ENCODE measurements around the gene ZFP90. TPM values are rescaled to one million over a fixed set of nuclear protein-coding genes. Genes with fewer than 3 reads are reported as not detected.

The ZFP90 gene
- total and polyA plus RNA-seq, 11 donors: 4.9 to 18.1 (median 11.0) TPM

- Histone ChIP-seq H3K4me1 (no peaks in the 10 kb centered on the region), H3K4me3 (no peak overlapping the region), H3K27ac (no peak overlapping the region), H3K9me3 (peaks cover 0 to 100% (median 68%) of the 10 kb centered on the region in 12 donors), H3K36me3 (peaks cover 0 to 13% (median 0%) of the 10 kb centered on the region in 9 donors), H3K27me3 (no peaks in the 10 kb centered on the region)
- intact Hi-C loops (cut with DNase I): no loop called here
- 90 to 94% (median 92%) methylated on average over 2 of the region's 2 CpGs for WGBS, 4 donors
- TF ChIP-seq POLR2A (IDR thresholded peaks at IDR 0.05): no peak
- TF ChIP-seq, protein P1, sequence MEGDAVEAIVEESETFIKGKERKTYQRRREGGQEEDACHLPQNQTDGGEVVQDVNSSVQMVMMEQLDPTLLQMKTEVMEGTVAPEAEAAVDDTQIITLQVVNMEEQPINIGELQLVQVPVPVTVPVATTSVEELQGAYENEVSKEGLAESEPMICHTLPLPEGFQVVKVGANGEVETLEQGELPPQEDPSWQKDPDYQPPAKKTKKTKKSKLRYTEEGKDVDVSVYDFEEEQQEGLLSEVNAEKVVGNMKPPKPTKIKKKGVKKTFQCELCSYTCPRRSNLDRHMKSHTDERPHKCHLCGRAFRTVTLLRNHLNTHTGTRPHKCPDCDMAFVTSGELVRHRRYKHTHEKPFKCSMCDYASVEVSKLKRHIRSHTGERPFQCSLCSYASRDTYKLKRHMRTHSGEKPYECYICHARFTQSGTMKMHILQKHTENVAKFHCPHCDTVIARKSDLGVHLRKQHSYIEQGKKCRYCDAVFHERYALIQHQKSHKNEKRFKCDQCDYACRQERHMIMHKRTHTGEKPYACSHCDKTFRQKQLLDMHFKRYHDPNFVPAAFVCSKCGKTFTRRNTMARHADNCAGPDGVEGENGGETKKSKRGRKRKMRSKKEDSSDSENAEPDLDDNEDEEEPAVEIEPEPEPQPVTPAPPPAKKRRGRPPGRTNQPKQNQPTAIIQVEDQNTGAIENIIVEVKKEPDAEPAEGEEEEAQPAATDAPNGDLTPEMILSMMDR (IDR thresholded peaks at IDR 0.05): no peak
- ATAC-seq (no peak), DNase-seq (no peak)
These were observed 38.3 kb downstream of the ZFP90 start for GRCh38 chr16:68577352-68577853.

GRCh38 chr16:68590201-68590994 lies 51.3 kb downstream of the ZFP90 start:
- Histone ChIP-seq H3K27me3 (no peaks in the 10 kb centered on the region), H3K4me3 (no peak overlapping the region), H3K27ac (no peak overlapping the region), H3K36me3 (no peaks in the 10 kb centered on the region), H3K9me3 (peaks cover 0 to 5% (median 0%) of the 10 kb centered on the region in 12 donors), H3K4me1 (no peaks in the 10 kb centered on the region)
- intact Hi-C loops (cut with DNase I): no loop called here
- ATAC-seq: peak in 2 of 4 donors; percentile 41 to 62
- DNase-seq: peak in 2 of 5 donors; percentile 26 to 70
- WGBS, 4 donors: 19 to 22% (median 21%) methylated on average over 26 of the region's 26 CpGs
- TF ChIP-seq, protein P1 (IDR thresholded peaks at IDR 0.05): peak in 11 of 12 donors; percentile 7 to 46 (median 24)
- TF ChIP-seq POLR2A (IDR thresholded peaks at IDR 0.05): no peak

DNA sequence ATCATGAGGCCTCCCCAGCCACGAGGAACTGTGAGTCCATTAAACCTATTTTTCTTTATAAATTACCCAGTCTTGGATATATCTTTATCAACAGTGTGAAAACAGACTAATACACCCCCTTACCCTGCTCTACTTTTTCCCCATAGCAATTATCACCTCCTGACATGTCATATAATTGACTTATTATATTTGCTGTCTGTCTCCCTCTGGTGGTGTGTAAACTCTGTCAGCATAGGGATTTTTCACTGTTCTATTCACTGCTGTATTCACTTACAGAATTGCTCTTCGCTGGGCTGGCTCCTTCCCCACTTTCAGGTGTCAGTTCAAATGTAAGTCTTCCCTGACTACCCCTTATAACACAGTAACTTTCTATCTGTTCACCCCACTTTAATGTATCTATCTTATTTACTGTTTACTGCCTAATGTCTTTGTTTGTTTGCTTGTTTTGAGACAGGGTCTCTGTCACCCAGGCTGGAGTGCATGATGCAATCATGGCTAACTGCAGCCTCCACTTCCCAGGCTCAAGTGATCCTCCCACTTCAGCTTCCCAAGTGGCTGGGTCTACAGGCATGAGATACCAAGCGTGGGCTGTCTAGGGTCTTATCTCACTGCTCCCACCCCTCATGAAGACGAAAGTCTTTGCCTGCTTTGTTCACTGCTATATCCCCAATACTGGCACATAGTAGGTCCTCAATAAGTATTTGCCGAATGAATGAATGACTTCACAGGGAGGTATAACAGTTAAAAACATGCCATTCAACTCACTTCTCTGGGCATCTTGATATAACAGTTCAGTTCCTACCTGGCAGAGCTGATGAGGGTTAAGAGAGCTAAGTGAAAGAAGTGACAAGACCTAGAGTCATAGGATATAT lies 53.6 kb downstream of the ZFP90 start:
- Histone ChIP-seq H3K4me1 (no peaks in the 10 kb centered on the region), H3K36me3 (no peaks in the 10 kb centered on the region), H3K4me3 (no peak overlapping the region), H3K27ac (no peak overlapping the region), H3K9me3 (peaks cover 0 to 5% (median 0%) of the 10 kb centered on the region in 12 donors), H3K27me3 (no peaks in the 10 kb centered on the region)
- intact Hi-C loops (cut with DNase I): no loop called here
- DNase-seq (no peak), ATAC-seq (no peak)
- TF ChIP-seq, protein P1 (IDR thresholded peaks at IDR 0.05): peak in 2 of 12 donors; percentile 14 to 17
- no peak for TF ChIP-seq POLR2A (IDR thresholded peaks at IDR 0.05)
- WGBS, 4 donors: 90 to 93% (median 93%) methylated on average over 5 of the region's 5 CpGs

DNA sequence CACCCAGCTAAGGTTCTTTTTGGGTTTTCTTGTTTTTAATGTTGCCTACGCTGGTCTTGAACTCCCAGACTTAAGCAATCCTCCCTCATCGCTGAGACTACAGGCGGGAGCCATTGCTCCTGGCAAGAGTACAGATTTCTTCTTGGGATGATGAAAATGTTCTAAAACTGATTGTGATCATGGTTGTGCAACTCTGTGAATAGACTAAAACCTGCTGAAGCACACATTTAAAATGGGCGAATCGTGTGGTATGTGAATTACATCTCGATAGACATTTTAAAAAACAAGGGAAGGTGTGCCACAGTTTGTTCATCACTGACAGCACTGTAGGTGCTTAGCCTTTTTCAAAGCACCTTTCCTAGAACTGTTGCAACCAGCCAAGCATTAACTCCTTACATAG lies 57.2 kb downstream of the ZFP90 start:
- no peak overlapping the region for H3K4me3 ChIP-seq
- intact Hi-C loops (cut with DNase I): no loop called here
- H3K27ac ChIP-seq: no peak overlapping the region
- peaks cover 0 to 5% (median 0%) of the 10 kb centered on the region in 12 donors for H3K9me3 ChIP-seq
- 91 to 96% (median 94%) methylated on average over 6 of the region's 6 CpGs for WGBS, 4 donors
- no peaks in the 10 kb centered on the region for H3K36me3 ChIP-seq
- TF ChIP-seq, protein P1 (IDR thresholded peaks at IDR 0.05): no peak
- TF ChIP-seq POLR2A (IDR thresholded peaks at IDR 0.05): no peak
- H3K4me1 ChIP-seq: no peaks in the 10 kb centered on the region
- no peak for ATAC-seq
- no peak for DNase-seq
- no peaks in the 10 kb centered on the region for H3K27me3 ChIP-seq

Data from heart left ventricle (tissue), 16 donors.